HG03045 (cell line): Measurements from ENCODE around the gene OVAAL.

Experiments used
- ATAC-seq: cut with Tn5 transposase; IDR thresholded peaks from one replicate; pipeline ENCODE4 v1.9.1; 2021; ENCODE audit warnings: mild to moderate bottlenecking, moderate library complexity; ENCODE audit not compliant: unreplicated experiment

OVAAL gene

DNA sequence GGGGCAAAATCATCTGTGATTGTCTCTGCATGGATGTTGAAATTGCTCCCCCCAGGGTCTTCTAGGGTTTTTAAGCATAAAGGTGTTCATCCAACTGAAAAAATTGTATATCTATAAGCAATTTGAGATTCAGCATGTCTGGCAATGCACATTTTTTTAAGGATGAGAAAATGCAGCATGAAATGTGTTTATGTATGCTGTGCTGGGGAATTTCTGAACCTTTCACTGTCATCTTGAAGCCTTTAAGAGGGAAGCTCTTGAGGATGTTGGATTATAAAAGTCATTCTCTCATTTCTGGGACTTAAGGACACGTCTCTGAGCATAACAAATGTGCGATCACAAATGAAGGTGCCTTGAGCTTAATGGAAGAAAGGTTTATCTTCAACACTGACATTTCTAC, 9.4 kb downstream of the OVAAL start:
- ATAC-seq = no peak

DNA sequence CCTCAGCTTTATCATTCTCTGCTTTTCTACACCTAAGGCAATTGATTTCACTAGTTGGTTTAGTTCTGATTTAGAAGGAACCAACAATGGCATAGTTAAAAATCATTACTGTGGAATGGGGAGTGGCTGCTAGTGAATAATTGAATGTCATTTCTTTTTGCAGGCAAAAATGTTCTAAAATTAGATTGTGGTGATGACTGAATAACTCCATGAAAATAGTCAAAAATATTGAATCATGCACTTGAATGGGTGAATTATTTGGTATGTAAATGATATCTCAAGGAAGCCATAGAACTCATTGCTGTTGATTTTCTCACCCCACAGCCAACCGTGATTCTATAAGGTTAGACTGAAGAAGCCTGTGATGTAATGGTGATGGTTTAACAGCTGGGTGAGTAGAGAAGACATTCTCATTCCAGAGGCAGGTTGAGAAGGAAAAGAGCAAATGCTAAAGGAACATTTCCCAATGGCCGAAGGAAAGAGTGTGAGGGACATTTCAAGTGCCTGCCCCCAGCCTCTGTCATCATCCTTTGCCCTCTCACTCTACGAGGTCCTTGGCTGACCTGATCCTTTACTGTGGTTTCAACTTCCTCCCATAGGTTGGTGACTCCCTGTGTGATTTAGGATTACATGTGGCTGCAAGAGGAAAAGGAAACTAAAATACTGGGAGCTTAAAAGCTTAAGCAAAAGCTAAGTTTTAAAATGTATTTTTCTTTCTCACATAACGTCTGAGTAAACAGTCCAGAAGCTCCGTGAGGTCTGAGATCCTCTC, 12.5 kb downstream of the OVAAL start:
- ATAC-seq = no peak

DNA sequence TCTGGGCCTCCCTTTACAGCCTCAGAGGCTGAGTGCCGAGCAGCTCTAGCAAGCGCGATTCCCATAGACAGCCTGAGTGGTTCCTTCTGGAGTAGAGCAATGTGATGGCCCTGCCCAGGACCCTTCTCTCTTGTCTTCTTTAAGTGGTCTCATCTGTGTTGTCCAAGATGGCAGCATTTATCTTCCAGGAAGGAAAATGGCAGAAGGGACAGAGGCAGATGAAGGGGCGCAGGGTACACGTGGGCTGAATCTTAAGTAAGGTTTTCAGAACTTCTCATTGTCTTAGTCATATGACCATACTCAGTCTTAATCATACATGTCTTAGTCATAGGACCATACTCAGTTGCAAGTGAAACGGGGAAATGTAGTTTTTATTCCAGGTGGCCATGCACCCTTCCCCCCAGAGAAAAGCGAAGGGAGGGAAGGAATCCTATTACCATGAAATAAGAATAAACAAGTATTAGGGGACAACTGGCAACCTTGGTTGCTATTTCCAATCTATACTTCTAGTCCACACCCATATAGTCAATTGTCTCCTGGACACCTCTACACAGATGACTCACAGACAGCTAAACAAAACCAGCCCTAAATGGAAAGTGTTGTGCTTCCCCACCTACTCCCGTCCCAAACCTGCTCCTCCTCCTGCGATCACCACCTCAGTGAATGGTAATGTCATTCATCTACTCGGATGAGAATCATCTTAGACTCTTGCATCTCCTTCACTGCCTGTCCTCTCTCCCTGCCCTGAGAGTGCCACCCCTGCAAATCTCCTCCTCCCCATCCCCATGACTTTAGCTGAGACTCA, 13.3 kb downstream of the OVAAL start:
- ATAC-seq = no peak

DNA sequence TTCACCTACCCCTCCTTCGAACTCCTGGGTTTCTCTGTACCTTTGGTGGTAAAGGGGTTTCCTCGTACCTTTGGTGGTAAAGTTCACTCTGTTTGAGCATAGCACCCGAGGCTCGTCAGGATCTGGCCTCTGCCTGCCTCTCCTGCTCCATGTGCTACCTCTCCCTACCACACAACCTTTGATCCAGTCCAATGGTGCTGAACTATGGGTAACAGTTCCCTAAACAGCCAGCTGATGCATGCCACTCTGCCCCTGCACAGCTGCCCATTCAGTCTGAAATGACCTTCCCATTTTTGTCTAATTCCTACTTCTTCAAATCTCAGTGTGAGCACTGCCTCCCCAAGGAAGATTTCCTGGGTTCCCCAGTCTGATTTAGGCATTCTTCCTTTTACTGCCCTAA, 14.0 kb downstream of the OVAAL start:
- ATAC-seq = no peak

DNA sequence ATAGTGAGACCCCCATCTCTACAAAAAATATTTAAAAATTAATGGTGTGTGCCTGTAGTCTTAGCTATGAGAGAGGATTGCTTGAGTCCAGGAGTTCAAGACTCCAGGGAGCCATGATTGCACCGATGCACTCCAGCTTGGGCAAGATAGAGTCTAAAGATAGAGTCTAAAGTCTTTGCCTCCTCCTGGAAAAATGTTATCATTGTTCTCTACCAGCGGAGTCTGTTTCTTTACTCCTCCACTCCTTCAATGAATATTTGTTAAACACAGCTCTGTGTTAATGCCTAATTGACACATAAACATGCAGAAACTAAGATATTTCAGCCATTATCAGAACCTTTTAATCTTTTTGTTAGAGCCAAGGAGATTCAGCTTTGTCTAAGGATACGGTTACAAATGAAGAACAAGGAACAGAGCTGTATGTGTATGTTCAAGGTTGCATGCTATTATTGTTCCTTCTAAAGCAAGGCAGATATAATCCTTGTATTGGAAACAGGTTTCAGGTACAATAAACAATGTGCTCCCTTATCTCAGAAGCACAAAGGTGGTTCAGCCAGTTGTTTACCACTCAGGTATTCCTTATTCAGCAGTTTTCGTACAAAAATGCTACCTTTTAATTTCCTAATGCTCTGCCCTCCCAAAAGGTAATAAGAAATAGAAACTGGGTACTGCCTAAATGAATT, 15.4 kb downstream of the OVAAL start:
- no peak for ATAC-seq

DNA sequence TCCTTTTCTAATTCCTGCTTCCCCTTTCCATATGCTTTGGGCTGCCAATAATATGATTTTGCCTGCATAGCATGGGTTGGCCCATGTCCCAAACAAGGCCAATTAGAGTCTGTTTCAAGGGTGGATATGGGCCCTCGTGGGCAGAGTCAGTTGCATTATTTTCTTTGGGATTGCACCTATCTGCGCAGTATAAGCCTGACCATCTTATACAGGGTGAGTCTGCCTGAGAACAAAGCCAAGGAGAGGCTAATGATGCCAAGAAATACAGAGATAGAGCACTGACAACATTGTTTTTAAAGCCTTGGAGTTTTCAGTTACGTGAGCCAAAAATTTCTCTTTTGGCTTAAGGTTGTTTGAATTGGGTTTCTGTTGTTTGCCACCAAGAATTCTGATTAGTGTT, 18.6 kb downstream of the OVAAL start:
- no peak for ATAC-seq

DNA sequence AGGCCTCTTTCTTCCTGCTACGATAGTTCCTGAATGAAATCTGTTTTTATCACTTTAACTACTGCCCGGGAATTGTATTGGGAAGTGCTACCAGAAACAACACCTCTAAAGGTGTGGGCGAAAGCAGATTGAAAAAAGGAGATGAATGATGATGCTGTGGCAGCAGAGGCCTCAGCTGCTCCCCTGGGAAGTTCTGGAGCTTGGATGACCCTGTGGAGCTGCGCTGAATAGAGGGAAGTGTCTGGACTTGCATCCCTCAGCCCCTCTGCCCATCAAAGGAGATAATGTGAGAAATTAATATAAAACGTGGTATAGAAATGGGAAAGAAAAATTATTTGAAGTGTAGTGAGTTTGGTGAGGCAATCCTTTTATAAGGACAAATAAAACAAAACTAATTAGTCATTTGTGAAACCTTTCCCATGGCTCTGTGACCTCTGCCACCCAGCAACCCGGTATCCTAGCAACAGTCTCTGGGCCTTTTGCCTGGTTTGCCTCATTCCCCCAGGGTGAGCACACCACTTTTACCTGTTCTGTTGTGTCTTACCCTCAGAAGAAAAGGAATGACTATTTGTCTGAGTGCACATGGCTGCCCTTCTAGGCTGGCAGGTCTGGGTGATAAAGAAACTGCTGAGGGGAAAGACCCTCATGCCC, 21.3 kb downstream of the OVAAL start:
- no peak for ATAC-seq

DNA sequence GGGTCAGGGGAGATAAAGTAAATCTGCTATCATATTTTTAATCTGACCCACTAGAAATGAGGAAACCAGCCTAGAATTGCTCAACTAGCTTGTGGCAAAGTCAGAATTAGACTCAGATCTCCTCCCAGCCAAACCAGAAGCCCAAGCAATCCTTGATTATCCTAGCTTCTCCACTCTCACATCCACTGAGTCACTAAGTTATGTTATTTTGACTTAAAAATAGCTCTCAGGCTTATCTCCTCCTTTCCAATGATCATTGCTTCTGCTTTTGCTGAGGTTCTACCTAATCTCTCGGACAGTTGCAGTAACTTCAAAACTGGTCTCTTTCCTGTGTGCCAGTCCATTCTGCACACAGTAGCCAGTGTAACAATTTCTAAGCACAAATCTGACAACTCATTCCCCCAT, 22.9 kb downstream of the OVAAL start:
- no peak for ATAC-seq

DNA sequence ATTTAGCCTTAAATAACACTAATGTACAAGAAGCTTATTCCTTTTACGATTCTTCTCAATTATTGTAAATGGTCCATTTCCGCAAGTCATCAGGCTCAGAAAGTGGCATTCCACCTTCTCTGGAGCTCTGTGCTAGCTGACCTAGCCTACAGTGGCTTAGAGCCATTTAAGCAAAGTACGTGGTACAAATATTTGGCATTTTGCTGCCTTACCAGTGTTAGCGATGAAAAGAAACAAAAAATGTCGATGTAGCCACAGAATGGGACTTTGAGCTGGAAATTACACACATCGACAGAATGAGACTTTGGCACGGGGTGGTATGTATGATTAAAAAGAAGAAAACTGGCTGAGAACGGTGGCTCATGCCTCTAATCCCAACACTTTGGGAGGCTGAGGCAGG, 26.1 kb downstream of the OVAAL start:
- ATAC-seq = no peak

DNA sequence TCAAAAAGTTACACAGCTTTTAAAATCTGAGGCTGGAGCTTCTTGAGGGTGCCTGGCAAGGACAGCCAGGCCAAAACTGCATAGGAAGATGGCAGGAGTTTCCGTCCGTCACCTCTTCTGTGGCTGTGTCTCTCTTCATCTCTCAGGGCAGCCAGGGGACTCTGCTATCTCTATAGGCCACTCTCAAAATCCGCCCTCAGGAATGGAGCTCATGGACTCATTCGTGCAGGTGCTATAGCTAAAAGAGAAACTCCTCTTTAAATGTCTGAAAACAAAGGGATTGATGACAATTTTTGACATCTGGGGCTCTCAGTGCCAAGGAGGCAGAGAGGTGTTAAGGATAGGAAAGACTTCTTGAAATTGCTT, 27.2 kb downstream of the OVAAL start:
- no peak for ATAC-seq

DNA sequence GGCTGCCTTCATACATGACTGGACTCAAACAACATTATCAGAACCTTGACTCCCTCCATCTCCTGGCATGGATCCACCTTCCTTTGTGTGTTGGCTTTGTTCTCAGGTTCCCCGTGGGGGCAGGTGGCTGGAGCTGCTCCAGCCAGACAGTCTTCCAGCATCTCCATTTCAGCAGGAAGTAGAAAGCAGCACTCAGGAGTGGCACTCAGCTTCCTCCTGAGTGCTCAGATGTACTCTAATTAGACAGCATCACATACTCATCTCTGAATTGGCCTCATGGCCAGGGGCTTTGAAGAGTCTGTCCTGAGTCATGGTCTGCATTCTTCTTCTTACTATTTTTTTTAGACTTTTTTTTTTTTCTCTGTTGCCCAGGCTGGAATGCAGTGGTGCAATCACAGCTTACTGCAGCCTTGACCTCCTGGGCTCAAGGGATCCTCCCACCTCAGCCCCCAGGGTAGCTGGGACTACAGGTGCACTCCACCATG, 27.9 kb downstream of the OVAAL start:
- ATAC-seq = no peak

DNA sequence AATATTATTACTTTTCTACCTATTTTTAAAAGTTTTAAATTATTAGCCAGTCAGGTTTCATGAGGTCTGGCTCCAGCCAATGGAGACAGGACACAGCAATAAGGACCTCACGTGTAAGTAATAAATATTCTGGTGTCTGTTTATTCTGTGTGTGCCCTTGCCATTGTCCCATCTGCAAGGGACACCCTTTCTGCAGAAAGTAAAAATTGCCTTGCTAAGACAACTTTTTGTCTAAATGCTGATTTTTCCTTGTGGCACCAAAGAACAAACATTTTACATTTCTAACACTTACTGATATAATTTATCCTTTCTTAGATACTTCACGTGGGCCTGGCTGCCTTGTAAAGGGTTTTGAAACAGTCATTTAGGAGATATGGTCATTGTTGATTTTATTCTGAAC, 29.4 kb downstream of the OVAAL start:
- ATAC-seq = no peak

DNA sequence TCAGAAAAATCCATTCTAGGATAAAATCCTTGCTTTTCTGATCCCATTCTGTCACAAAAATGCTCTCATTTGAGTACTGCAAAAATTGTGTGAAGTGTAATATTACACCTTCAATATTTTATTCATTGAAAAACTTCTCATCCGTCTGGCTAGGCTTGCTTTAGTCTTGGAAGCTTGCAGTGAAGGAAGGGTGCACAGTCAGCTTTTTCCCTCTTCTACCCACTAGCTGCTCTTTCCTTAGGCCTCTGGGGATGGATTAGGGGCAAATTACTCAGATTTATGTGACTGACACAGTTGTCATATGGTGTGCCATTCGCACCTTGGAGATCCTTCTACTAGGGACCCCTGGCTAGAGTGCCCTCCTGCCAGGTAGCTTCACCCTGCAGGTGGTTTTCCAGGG, 32.1 kb downstream of the OVAAL start:
- ATAC-seq = no peak

DNA sequence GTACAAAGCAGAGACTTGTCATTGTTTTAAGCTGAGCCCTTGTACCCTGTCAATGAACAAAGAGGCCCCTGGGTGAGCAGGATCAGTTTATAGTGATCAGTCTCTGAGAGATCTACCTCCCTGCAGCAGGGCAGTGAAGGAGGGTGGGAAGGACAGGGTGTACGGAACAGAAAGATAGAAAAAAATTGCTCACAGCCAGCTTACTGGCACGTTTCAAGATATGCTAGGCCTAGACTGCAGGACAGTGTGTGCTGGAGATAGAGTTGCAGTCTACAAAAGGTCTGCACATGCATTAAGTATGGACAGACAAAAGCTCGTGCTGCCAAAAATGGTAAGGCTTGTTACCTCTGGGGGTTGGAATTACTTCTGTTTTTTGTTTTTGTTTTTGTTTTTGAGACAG, 34.6 kb downstream of the OVAAL start:
- no peak for ATAC-seq

DNA sequence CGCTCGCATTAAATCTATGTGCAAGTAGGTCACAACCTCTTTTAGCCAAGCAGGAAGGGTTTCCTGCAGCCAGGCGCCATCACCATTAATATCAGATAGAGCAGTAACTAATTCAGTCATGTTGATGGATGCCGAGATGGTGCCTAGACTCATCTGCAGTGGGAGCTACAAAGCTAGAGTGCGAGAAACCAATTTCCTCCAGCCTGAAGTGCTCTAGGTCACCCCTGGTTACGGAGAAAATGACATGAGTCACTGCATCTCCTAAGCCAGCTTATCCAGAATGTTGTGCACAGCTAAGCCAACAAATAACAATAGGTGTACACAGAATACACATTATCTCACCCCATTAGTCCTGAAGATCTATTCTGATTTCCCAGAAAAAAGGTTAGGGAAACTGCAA, 36.0 kb downstream of the OVAAL start:
- no peak for ATAC-seq

DNA sequence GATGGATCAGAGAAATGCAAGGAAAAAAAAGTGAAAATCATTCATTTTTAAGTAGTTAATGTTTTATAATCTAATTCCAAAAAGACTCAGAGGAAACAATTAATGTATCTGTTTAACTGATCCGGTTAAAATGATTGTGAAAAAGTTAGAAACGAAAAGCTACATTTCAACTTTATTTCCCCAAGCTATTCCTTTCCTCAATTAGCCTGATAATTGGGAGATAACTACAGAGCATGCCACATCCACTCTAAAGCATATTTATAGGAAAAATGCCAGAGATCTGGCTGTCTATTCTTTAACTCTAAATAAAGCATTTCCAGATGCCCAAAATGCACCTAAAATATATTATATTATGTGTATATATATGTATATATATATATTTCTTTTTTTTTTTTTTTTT, 37.2 kb downstream of the OVAAL start:
- no peak for ATAC-seq

DNA sequence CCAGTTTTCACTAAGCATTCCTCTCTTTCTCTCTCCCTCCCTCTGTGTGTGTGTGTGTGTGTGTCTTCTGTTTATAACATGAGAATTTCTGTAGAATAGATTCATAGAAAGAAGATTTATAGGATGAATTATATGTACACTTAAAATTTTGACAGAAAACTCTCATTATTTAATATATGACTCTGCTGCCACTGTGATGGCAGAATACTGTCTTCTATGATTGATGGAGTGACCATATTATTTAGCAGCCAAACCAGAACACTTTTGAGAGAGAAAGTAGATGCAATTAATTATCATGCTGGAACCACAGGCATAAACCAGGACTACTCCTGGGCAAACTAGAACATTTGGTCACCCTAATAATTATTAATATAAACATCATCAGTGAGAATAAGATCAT, 38.8 kb downstream of the OVAAL start:
- ATAC-seq = no peak

DNA sequence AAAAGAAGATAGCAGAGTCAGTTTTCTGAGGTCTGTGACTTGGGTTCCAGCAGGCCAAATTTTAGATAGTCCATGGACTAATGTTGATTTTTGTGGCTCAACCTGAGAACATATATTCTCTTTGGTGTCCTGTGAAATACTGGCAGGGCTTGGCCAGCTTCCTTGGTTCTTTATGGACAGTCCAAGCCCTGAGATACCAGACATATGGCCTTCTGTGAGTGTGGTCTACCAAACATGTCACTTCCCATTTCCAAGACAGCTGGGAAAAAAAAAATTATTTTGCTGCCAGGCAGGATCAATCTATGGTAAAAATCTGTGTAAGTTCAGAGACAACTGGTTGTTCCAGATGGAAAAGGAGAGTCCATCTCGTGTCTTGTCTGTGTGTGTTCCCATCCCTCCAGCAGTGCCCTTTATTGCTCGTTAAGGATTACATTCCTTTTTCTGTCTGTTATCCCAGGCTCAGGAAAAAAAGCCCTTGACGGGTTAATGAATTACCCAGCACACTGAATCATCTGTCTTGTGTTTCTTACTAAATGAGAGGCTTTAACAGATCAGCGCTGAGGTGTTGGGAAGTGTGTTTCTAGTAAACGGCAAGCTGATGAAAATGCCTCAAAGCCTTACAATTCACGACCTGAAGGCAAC, 39.7 kb downstream of the OVAAL start:
- no peak for ATAC-seq

DNA sequence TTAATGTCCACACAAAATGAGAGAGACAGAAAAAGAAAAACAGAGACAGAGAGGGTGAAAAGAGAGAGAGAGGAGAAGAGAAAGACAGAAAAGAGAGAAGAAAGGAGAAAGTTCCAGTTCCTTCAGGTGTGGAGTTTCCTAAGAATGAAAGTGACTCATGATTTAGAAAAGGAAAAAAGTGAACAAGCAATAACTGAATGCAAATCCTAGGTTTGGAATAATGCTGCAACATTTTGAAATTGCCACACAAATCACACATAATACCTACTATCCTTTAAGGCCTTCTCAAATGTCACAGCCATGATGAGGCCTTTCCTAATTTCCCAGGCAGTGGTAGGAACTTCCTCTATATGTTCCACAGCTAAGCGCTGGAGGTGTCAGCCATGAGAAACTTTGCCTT, 41.6 kb downstream of the OVAAL start:
- ATAC-seq = no peak

DNA sequence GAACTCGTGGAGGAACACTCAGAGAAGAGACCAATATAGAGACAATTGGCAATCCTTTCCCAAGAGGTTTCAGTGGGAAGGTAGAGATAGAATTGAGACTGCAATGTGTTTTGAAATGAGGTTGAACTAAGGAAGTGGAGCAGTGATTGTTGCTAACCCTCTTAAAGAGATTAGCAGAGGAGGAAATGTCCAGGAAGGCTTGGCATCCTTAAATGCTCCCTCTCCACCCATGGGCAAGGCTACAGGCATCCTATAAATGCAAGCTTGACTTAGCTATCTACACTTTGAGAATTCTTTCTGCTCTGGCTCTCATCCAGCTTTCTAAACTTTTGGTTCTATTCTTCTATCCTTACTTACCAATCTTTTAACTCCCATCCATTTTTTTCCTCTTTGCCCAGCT, 42.7 kb downstream of the OVAAL start:
- no peak for ATAC-seq
